HS-27A (cell line): ENCODE results near the gene CFTR.
"Not testable (repeated sequence)": the region's sequence is repeated elsewhere in the genome, so short reads cannot be mapped to it uniquely, and the experiment has no call there.

ENCODE experiments used
- DNase-seq: peaks from one replicate; pipeline ENCODE4 v3.0.0-alpha.2; 2012; ENCODE audit warnings: low read depth, missing footprints

CFTR gene

GRCh38 chr7:117686311-117686935 is 206.6 kb downstream of the CFTR start:
- DNase-seq: no peak

GRCh38 chr7:117688126-117688525 is 208.3 kb downstream of the CFTR start:
- DNase-seq: no peak

GRCh38 chr7:117689406-117689805 is 209.6 kb downstream of the CFTR start:
- DNase-seq: no peak

- DNase-seq: no peak
These were observed 210.3 kb downstream of the CFTR start for GRCh38 chr7:117690147-117690546.

GRCh38 chr7:117692338-117692737 is 212.5 kb downstream of the CFTR start:
- no peak for DNase-seq

GRCh38 chr7:117698018-117698417 is 218.2 kb downstream of the CFTR start:
- DNase-seq: no peak

- DNase-seq: no peak
These were observed 224.2 kb downstream of the CFTR start for GRCh38 chr7:117704063-117704462.

GRCh38 chr7:117705630-117706029 is 225.8 kb downstream of the CFTR start:
- DNase-seq: no peak

- DNase-seq: no peak
These were observed 226.4 kb downstream of the CFTR start for GRCh38 chr7:117706210-117706609.

- DNase-seq: no peak
These were observed 227.3 kb downstream of the CFTR start for GRCh38 chr7:117707080-117707479.

- not testable (repeated sequence) for DNase-seq
These were observed 228.3 kb downstream of the CFTR start for GRCh38 chr7:117708173-117708572.

- DNase-seq: no peak
These were observed 231.7 kb downstream of the CFTR start for GRCh38 chr7:117711556-117711955.

- DNase-seq: peak; percentile 12
These were observed 236.1 kb downstream of the CFTR start for GRCh38 chr7:117715784-117716445.

GRCh38 chr7:117716707-117717299 is 237.0 kb downstream of the CFTR start:
- DNase-seq: no peak

- no peak for DNase-seq
These were observed 237.5 kb downstream of the CFTR start for GRCh38 chr7:117717357-117717756.
